Adrenal gland (tissue), 5 donors: ENCODE data around the gene UROC1.

Experiments used
- CTCF ChIP-seq, 6 experiments: fragments of 450-650 bp in 4 of 6; fragments of 200-600 bp in 2 of 6; sonication (generic) in 1 of 6; IDR thresholded peaks; 1 replicate in 5 of 6; 2 replicates in 1 of 6; pipeline versions ENCODE4 v1.5.1 to v1.8.0; 2016 to 2021; ENCODE audit warnings: antibody characterized with exemption in 6 of 6, mild to moderate bottlenecking in 2 of 6, moderate library complexity in 1 of 6
- POLR2A ChIP-seq, 2 donors: fragments of 450-650 bp; IDR thresholded peaks; one replicate each; pipeline ENCODE4 v1.6.1; 2017; ENCODE audit warnings: antibody characterized with exemption in 2 of 2, mild to moderate bottlenecking in 2 of 2, moderate library complexity in 1 of 2
- donor health status: DM: no; HTN: no; CAD: no.

GRCh38 chr3:126490619-126491018 is 27.0 kb downstream of the UROC1 start:
- TF ChIP-seq CTCF (IDR thresholded peaks at IDR 0.05) (no peak), POLR2A (IDR thresholded peaks at IDR 0.05) (no peak)
